Stimulated activated CD8-positive, alpha-beta memory T cell treated with anti-CD3 and anti-CD28 coated beads, Interleukin-12 subunit alpha, Interleukin-12 subunit beta, amount 100 ng/mL, for 24 hours (primary cell): Measurements from ENCODE around the gene TMED1.
"Not testable (repeated sequence)": the region's sequence is repeated elsewhere in the genome, so short reads cannot be mapped to it uniquely, and the experiment has no call there.

ENCODE experiments used
- DNase-seq: peaks from one replicate; pipeline ENCODE4 v3.0.0-alpha.2; 2020; ENCODE audit errors: extremely low read depth

The TMED1 gene

DNA sequence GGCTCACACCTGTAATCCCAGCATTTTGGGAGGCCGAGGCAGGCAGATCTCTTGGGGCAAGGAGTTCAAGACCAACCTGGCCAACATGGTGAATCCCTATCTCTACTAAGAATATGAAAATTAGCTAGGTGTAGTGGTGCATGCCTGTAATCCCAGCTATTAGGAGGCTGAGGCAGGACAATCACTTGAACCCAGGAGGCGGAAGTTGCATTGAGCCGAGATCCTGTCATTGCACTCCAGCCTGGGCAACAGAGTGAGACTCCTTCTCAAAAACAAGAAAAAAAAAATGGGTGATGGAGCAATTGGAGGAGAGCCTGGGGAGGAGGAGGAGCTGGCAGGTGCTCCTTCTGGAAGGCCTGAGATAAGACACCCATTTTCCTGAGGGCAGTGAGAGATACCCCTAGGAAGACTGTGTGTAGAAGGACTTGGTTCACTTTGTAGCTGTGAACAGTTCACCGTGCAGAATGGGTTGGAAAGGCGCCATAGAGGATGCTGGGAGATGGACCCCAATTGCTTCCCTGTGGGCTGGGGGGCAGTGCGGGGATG lies 26.6 kb upstream of the TMED1 start:
- DNase-seq, result no peak

DNA sequence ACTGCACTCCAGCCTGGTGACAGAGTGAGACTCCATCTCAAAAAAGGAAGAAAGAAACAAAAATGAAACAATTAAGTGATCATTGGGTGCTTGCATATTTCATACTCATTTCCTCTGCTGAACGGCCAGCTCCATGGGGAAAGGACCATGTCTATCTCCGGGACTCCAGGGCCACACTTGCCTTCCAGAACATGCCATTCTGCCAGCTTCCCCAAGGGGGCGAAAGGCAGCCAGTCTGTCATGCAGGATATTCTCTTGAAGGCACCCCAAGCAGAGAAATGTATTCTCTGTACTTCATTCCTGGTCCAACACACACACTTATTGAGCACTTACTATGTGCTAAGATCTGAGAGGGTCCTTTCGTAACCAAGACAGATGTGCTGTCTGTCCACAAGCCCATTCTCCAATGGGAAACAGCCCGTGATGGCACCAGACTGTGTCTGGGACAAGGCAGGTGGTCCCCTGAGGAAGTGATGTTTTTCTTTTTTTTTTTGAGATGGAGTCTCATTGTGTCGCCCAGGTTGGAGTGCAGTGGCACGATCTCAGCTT lies 25.2 kb upstream of the TMED1 start:
- no peak for DNase-seq

DNA sequence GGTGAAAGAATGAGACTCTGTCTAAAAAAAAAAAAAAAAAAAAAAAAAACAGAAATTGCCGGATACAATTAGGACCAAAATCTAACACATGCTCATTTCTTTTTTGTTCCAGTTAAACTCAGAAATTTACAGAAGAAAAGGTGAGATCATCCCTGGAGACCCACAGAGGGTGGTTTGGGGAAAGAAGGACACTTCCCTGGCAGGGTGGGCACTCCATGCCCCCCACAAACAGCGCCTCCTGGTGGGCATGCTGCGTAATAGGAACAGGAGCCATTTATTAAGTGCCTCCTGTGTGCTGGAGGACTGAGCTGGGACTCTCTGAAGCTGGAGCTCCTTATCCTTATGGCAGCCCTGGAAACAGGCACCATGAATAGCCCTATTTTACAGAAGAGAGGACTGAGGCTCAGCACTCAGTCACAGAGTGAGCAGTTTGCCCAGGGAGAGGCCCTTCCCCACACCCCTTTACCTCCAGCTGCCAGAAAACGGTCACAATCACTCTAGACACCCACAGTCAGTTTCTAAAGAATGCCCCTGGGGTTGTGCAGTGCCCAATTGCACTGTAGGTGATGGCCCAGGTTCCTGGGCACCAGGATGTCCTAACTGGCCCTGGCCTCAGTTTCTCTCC lies 22.3 kb upstream of the TMED1 start:
- DNase-seq, result no peak

DNA sequence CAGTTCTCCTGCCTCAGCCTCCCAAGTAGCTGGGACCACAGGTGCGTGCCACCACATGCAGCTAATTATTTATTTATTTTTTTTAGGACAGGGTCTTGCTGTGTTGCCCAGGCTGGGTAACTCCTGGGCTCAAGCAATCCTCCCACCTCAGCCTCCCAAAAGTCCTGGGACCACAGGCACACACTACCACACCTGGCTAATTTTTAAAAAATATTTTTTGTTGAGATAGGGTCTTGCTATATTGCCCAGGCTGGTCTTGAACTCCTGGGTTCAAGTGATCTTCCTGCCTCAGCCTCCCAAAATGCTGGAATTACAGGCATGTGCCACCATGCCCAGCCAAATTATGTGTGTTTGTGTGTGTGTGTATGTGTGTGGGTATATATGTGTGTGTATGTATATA lies 20.9 kb upstream of the TMED1 start:
- DNase-seq, result not testable (repeated sequence)

DNA sequence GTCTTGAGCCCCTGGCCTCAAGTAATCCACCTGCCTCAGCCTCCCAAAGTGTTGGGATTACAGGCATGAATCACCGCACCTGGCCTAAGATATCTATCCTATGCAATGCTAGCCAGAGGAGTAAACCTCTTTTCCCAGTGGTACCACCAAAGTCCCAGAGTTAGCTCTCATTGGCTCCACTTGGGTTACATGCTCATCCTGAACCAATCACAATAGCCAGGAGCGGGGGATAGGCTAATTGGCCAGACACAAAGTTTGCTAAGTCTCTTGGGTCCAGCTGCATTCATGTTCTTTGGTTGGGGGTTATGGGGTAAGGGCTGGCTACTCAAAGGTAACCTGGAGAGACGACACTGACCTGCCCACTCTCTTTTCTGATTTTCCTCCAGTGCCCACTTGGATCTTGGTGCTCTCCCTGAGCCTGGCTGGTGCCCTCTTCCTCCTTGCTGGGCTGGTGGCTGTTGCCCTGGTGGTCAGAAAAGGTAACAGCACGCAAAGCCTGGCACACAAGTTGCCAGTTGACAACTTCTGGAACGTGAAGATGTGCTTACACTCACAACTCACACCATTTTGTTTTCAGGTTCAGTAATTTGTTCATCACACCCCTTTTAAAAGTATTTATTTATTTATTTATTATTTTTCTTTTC lies 20.0 kb upstream of the TMED1 start:
- DNase-seq, result no peak

DNA sequence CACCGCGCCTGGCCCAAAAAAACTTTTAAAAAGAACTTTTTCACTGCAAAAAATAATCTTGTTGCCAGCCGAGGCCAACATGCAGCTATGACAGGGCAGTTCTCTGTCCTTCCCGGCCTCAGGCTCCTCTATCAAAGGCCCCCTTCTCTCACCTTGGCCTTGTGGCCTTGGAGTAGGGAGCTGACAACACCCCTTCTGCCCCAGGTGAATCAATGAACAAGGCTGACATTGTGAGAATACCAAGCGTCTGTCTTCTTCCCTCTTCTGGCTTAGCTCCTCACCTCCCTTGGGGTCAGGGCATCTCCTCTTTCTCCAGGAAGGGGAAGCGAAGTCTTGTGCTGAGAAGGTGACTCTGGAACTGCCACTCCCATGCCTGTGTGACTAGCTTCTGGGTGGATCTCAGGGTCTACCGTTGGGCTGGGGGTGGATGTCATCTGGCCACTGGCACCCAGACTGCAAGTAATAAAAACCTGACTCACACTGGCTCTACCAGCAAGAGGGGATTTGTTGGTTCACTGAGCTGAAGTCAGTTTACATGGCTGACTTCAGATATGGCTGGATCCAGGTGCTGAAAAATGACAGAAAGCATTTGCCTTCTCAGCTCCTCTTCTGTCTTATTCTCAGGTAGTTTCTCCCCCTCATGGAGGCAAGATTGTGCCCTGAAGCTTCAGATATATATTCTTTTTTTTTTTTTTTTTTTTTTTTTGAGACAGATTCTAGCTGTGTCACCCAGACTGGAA lies 18.5 kb upstream of the TMED1 start:
- no peak for DNase-seq

DNA sequence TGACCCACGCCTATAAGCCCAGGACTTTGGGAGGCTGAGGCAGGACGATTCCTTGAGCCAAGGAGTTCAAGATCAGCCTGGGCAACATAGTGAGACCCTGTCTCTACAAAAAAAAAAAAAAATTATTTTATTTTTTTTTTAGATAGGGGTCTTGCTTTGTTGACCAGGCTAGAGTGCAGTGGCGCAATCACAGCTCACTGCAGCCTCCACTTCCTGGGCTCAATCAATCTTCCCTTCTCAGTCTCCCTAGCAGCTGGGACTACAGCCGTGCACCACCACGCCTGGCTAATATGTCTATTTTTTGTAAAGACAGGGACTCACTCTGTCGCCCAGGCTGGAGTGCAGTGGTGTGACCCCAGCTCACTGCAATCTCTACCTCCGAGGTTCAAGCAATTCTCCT lies 16.9 kb upstream of the TMED1 start:
- DNase-seq, result no peak

DNA sequence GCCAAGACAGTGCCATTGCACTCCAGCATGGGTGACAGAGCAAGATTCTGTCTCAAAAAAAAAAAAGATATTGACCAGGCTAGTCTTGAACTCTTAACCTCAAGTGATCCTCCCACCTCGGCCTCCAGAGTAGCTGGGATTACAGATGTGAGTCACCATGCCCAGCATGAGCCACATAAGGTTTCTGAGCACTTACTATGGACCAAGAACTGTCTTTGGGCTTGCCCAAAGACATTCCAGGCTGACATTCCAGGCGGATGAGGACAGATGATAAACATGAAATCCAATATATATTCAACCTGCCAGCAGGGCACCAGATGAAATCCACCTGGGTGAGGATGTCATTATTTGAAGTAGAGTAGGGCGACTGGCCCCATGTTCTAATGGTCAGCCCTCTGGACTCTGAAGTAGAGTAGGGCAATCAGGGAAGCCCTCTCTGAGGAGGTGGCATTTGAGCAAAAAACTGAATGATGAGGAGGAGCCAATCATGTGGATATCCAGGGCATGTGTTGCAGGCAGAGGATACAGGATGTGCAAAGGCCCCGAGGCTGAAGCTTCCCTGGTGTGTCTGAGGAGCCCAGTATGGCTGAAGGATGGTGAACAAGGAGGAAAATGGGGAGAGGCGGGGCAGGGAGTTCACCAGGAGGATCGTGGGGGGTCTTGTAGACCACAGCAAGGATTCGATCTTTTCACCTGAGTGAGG lies 16.2 kb upstream of the TMED1 start:
- no peak for DNase-seq

DNA sequence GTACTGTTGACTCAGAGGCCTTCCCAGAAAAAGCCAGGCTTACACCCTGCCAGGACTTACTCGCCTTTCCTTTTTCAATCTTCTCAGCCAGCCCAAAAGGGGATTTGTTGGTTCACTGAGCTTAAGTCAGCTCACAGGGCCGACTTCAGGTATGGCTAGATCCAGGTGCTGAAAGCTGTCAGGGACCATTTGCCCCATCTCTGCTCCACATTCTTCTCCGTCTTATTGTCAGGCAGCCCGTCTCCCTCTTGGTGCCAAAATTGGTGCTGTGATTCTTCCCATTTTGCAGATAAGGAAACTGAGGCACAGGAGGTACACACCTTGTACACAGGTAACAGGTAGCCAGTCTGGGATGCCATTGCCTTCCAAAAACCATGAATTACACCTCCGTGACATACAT lies 14.6 kb upstream of the TMED1 start:
- DNase-seq, result no peak

DNA sequence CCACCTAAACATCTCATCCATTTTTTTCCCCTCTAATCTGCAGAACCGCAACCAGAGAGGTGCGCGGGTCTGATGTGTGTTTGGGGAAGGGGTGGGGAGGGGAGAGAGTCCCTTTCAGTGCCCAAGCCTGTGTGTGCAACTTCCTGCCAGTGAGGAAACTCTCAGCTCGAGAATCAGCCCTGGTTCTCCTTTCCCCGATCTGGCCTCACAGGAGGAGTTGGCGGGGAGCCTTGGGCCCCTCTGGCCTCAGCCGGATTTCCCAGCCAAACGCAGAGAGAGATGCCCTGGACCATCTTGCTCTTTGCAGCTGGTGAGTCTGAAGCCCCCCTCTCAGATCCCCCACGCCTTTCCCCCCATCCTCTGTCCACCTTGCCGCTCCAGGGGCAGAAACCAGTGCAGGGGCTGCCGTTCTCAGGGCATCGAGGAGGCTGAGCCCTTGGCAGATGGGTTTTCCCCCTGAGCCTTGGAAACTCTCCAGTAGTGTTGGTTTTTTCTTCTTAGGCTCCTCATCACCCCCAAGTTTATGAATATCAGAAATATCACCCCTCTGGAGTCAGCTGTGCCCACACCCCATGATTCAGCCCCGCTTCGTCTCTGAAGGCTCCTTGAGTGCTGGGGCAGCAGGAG lies 12.3 kb upstream of the TMED1 start, which contains the start of gene C19orf38:
Gene C19orf38 (plus strand): TSS at position 186 of the 627 bp plus-strand sequence. CDS start 94 bp downstream, at position 280.
- no peak for DNase-seq

DNA sequence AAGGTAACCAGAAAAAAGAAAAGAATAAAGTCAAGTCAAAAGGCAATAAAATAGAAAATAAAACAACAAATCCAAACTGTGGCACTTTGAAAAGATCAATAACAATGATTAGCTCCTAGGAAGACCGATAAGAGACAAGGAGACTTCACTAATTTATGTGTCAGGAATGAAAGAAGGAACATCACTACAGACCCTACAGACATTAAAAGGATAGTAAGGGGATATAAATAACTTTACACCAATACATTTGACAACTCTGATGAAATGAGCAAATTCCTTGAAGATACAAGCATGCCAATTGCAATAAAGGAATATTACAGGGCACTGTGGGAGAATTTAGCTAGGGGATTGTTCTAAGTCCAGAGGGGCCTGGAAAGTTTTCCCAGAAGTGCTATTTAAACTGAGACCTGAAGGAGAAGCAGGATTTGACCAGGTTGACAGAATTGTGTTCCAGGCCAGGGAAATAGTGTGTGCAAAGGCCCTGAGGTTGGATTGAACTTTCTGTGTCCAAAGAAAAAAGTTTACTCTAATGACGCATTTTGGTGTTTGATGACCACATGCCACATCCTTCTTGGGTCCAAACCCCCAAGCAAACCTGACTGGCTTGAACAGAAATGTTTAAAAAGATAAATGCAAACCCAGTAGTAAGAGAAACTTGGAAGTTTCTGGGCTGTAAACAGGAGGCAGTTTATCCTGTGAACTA lies 10.6 kb upstream of the TMED1 start:
- no peak for DNase-seq

DNA sequence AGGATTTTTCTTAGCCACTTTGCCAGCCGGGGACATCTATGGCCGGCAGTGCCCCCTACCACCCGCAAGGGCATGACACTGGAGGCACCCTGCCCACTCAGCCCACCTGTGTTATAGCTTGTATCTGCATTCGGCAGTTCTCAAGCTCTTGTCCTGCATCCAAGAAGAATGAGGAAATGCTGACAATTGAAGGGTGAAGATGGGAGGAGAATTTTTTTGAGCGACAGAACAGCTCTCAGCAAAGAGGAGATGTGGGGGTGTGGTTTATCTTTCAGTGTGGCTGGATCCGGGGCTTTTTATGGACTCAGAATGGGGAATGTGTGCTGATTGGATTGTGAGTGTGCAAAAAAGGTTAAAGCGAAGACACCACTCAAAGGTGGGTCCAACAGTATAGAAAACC lies 6.8 kb upstream of the TMED1 start:
- DNase-seq, result no peak

DNA sequence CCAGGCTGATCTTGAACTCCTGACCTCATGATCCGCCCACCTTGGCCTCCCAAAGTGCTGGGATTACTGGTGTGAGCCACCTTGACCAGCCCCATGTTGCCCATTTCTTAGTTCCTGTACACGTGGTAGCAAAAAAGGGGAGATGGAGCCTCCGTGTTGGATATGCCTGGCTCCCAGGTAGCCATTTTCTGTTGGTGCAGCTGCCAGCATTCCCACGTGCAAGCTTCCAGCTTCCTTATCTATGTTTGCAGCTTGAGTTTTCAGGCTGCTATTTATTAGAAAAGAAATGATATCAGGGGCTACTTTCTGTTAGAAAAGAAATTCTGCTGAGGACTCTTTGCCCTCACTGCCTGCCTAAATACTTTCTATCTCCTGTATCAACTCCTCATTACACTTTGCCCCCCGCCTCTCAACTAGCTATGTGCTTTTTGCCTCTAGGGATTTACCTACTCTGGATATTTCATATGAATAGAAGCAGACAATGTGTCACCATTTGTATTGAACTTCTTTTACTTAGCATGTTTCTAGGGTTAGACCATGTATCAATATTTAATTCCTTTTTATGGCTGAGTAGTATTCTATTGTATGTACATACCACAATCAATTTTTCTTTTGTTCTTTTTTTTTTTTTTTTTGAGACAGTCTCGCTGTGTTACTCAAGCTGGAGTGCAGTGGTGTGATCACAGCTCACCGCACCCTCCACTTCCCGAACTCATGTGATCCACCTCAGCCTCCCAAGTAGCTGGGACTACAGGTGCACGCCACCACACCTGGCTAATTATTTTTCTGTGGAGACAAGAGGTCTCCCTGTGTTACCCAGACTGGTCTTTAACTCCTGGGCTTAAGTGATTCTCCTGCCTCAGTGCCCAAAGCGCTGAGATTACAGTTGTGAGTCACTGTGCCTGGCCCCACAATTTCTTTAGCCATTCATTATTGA lies 3.4 kb upstream of the TMED1 start:
- no peak for DNase-seq

DNA sequence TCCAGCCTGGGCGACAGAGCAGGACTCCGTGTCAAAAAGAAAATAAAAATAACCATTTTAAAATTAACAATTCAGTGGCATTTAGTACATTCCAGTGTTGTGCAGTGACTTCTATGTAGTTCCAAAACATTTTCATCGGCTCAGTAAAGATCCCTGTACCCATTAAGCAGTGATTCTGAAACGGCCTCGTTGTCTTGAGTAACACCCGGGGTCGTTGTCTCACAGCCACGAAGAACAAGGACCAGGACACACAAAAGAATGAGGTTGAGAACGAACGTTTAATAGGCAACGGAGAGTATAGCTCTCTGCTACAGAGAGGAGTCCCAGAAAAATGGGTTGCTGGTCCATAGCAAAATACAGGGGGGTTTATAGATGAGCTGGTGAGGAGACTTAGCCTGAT lies 2.4 kb upstream of the TMED1 start:
- DNase-seq, result no peak

DNA sequence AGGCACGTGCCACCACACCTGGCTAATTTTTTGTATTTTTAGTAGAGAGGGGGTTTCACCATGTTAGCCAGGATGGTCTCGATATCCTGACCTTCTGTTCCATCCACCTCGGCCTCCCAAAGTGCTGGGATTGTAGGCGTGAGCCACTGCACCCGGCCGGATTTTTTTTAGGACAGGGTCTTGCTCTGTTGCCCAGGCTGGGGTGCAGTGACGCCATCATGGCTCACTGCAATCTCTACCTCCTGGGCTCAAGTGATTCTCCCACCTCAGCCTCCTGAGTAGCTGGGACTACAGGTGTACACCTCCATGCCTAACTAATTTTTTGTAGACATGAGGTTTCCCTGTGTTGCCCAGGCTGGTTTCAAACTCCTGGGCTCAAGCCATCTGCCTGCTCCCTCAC lies 1.6 kb upstream of the TMED1 start:
- DNase-seq, result not testable (repeated sequence)

DNA sequence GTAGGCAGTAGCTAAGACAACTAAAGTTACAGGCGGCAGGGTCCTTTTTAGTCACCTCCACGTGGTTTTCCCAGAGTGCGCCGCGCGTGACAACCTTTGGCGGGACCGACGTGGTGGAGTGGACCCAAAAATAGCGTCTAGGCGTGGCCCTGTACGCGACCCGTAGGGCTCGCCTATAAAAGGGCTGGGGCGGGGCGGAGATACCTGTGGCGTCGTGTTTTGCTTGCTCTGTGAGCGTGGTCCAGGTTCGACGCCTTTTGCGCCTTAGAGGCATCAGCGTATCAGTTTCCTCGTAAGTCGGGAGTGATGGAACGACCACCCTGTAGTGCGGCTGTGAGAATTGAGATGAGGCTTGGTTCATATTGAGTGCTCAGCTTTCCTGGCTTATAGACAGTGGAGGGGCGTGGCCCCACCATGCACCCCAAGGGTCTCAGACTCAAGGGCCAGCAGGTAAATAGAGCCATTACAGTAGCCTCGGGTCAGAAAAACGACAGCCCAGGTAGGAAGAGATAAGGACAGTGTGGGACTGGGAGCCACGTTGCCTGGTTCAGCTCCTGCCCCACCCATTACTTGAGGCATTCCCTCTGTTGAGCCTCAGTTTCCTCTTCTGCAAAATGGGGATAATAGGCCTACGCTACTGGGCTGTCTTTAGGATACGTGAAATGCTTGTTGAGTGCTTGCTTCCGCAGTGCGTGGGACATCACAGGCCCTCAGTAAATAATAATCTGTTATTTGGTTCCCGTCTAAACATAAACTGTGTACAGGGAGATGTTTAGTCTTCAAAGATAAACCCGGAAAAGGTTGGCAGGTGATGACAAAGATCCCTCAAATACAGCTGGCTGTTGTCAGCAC lies 693 bp upstream of the TMED1 start:
- peak; percentile 64 for DNase-seq

DNA sequence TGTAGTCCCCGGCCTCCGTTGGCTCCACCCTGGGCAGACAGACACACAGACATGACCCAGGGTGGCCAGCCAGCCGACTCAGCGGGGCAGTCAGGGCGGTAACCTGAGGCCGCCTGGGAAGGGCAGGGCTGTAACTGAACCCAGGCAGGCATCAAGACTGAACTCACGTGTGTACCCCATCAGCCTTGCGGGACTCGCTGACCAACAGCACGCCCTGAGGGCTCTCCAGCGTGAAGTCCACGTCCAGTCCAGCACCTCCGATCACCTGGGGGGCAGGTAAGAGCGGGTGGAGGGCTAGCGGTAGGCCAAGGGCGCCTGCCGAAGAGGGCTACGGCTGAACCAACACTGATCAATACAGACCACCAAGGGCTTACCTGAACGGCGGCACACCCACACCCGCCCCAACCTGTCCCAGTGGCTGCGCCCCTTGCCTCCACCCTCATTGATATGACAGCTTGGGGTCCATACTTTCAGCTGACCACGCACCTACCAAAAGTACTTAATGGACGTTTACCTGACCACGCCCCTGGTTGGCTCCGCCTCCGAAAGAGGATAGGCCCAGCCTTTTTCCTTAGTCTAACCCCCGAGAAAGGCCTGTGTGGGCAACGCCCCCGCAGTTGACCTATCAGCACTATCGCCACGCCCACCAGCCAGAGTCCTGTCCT lies 791 bp downstream of the TMED1 start:
- DNase-seq, result no peak

DNA sequence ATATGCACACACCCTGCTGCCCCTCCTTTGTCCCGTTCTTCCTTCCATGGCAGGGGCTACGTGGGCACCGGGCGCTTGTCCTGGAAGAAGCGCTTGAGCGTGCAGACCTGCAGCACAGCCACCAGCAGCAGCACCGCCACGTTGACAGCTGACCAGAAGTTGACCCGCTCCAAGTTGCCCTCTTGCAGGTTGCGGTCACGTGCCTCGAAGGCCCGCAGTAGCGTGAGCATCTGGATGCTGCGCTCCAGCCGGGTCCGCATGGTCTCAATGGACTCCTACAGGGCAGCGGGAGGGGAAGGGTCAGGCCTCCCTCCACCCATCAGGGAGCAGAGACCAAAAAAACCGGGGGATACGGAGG lies 3.1 kb downstream of the TMED1 start:
- DNase-seq, result no peak
